GM10847 (cell line): Measurements from ENCODE around the gene ITGB1BP2.

Experiments
- POLR2A ChIP-seq: IDR thresholded peaks from 2 replicates; pipeline ENCODE4 v1.6.1; 2011; ENCODE audit not compliant: insufficient read length; ENCODE audit errors: extremely low read depth

ITGB1BP2 gene

GRCh38 chrX:71301195-71301924 is at the start of gene ITGB1BP2:
ITGB1BP2 (plus strand) TSS chrX:71301750; CDS start chrX:71301807, 57 bp downstream.
- no peak for TF ChIP-seq POLR2A

DNA sequence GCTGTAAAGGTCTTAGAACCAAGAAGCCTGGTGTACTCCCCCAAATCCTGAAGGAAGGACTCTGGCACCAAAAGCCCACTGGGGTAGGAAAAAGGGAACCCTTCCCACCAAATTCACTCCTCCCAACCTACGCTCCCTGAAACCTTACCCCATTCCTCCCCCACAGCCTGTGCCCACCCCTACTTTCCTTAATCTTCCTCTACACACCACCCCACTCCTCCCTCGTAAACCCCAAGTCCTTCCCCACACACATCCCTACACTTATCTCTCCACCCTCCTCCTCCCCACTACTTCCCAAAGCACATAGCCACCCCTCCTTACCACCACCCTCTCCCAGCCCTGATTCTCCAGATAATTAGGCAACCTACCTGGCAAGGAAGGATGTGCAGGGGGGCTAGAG is 49.3 kb upstream of the ITGB1BP2 start:
- TF ChIP-seq POLR2A: no peak

DNA sequence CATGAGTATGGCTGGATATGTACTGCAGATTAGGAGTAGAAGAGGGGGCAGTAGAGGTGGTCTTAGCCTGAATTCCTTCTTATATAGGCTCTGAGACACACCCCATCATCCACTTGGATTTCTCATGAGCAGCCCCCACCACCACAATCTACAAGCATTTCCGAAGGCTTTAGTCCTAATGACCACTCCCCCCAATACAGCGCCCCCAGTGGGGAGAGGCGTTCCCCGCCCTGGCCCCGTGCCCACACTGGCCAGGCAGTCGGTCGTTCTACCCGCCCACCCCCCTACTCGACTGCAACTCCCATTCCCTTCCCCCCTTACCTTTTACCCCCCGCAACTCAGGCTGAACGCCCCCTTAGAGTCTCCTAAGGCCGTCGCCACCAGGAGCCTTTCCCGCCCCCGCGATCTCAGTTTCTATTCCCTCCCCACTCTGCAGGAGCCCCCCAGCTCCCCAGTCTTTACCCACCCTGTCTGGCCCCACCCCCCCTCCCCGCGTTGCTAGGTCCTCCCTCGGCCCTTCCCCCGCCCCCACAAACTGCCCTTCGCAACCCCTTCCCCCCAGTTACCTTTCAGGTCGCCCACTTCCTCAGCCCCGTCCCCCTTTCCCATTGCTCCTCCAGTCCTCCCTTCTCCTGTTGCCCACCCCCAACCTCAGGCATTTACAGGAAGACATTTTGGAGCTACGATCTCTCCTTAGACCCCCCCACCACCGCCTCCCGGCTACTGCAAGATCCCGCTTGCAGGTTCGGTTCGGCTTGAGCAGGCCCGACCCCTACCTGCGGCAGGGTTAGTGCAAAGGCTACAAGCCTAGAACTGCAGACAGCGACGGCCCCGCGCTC is 48.1 kb upstream of the ITGB1BP2 start:
- no peak for TF ChIP-seq POLR2A

- peak; percentile 13 for TF ChIP-seq POLR2A
Measured at GRCh38 chrX:71254092-71254963, 47.2 kb upstream of the ITGB1BP2 start, which contains the start of gene ZMYM3. ZMYM3 (minus strand) TSS chrX:71254140; CDS start chrX:71253255, 885 bp downstream.

- no peak for TF ChIP-seq POLR2A
Measured at GRCh38 chrX:71256051-71256450, 45.5 kb upstream of the ITGB1BP2 start.

GRCh38 chrX:71256856-71257255 is 44.7 kb upstream of the ITGB1BP2 start:
- no peak for TF ChIP-seq POLR2A

GRCh38 chrX:71269801-71270395 is 31.7 kb upstream of the ITGB1BP2 start:
- no peak for TF ChIP-seq POLR2A

DNA sequence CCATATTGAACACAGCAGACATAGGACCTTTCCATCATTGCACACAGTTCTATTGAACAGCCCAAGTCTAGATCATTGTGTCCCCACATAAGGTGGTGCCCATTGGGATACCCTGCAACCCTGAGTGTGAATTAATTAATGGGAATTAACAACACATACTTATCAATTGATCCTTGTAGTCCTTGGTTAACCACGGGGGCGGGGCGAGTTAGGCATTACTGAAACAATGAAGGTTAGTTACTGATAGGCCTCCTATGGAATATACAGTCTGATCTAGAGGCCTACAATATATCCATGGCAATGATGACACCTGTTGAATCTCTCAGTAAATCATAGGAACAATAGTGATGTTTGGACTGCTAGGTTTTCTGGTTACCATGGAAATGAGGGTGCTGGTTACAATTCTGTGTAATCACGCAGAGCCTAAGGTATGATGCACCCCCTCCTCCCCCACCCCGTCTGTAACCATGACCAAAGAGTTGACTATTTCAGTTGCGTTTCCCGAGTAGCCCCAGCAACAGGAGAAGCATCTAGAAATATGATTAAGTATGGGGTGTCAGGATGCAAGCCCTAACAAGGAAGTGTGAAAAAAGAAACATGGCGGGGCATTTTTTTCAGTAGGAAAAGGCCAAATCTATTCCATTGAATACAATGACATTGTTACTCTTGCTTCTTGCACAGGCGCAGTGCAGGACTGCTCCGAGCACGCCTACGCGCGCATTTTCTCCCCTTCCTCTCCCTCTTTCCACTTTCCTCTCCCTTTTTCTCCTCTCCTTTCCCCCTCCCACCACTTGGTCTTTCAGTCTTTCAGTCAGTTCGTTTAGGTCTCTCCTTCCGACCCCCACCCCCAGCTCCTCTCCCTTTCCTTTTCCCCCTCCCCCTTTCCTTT is 18.8 kb upstream of the ITGB1BP2 start:
- no peak for TF ChIP-seq POLR2A

DNA sequence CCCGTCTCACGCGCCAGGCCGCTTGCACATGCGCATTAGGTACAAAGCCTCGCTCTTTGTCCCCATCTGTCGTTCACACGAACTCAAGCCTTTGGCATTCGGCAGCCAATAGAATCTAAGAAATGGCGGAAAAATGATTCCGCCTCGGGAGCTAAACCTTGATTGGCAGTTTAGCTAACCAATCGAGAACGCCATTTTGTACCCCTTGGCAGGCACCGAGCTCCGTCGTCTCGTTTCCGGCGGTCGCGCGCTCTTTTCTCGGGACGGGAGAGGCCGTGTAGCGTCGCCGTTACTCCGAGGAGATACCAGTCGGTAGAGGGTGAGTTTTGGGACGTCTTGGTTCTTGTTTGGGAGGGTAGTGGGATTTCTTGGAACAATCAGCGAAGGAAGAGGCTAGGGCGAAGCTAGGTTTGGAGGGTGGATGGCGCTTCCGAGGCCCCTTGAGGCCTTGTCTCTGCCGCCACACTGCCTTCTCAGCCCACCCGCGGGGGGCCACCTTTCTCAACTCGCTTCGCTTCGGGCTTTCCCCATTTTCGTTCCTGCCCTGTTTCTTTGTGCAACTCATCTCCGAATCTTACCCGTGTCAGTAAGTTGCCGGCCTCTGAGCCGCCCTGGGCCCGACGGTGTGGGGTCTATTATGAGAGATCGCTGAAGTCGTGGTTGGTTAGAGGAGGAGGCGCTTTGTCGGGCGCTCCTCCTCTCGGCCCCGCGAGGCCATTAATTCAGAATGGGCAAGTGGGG is 18.0 kb upstream of the ITGB1BP2 start, which contains the start of gene NONO:
Gene NONO (plus strand): TSS at position 233 of the 741 bp plus-strand sequence. CDS start 7,003 bp downstream, outside the sequence.
- peak; percentile 51 for TF ChIP-seq POLR2A

DNA sequence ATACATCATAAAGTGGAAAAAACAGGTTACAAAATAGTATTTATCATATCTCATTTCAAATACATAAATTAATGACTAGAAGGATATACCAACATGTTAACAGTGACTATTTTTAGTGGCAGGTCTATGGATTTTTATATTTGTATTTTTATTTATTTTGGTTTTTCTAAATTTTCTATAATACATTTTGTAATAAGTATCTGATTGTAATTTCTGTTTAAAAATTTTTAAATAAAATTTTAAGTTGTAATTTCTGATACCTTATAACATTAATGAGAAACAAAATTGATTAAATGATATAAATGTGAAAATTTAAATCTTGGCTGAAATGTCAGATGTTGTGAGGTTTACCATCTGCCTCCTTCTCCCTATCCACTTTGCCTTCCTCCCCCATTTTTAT is 15.6 kb upstream of the ITGB1BP2 start:
- no peak for TF ChIP-seq POLR2A

DNA sequence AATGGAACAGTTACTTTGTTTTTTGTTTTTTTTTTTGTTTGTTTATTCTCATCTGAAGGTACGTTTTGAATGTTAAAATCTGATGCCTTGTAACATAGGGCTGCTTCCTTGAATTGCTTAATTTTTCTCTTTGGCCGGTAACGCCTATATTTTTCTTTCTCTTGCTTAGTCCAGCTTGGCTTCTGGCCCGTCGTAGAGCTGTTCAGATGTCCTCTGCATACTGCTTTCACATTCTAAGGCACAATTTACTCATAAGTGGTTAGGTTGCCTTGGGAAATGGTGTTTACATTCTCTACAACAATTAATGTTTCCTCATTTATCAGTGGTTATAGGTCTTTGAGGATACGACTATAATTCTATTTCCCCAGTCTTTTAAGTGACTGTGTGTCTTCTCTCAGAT is 10.2 kb upstream of the ITGB1BP2 start:
- TF ChIP-seq POLR2A: no peak

DNA sequence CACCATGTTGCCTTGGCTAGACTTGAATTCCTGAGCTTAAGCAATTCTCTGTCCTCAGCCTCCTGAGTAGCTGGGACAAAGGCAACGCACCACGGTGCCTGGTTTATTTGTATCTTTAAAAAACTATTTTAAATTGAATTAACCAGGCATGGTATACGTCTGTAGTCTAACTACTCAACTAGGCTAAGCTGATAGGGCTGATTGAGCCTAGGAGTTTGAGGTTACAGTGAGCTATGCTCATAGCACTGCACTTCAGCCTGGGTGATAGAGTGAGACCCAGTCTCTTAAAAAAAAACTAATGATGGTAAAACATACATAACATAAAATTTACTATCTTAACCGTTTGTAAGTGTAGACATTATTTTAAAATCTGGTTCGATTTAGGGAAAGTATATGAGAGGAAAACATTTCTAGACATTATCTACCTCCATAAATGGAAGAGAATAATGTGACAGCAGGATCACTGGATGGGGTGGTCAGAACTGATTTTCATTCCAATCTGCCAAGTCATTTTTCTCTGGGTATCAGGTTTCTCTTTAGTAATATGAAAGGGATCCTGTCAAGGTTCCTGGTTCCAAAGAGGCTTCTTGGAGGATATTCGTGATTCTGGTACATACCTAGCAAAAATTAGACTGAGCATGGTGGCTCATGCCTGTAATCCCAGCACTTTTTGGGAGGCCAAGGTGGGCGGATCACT is 8.7 kb upstream of the ITGB1BP2 start:
- no peak for TF ChIP-seq POLR2A

GRCh38 chrX:71296806-71297205 is 4.7 kb upstream of the ITGB1BP2 start:
- TF ChIP-seq POLR2A: no peak

DNA sequence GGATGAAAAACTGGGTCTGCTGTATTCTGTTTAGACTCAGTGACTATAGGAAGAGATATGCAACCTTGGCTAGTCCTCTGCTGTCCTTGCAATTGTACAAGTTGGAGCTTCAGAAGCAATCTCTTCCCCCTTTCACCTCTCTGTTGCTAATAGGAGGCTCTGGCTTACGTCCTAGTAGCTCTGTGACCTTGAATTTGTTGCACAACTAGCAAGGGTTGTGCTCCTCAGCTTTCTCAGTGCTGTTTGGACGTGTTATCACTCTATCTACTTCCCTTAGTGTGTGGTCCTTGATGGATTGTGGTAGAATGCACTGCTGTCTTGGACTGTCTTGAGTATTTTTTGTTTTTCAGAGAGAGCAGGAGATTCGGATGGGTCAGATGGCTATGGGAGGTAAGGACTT is 3.4 kb upstream of the ITGB1BP2 start:
- no peak for TF ChIP-seq POLR2A
